Left lung (tissue), 10 donors: ENCODE results near the gene TSR1. TPM values are rescaled to one million over a fixed set of nuclear protein-coding genes. Genes with fewer than 3 reads are reported as not detected.

Experiments used
- ATAC-seq: fragments of 200-7000 bp; cut with Tn5 transposase; one replicate; pipeline ENCODE4 v1.9.1; 2020; ENCODE audit warnings: moderate library complexity
- DNase-seq, 4 donors: peaks; one replicate each; pipeline ENCODE4 v3.0.0-alpha.2; 2013 to 2020
- H3K27ac ChIP-seq, 2 donors: fragments of 200-600 bp; sonication (generic) in 1 of 2; one replicate each; pipeline versions ENCODE4 v1.5.0 to v1.8.0; 2020 to 2021
- H3K27me3 ChIP-seq, 2 donors: fragments of 200-600 bp; sonication (generic) in 1 of 2; one replicate each; pipeline versions ENCODE4 v1.5.0 to v1.8.0; 2020 to 2021
- H3K36me3 ChIP-seq, 2 donors: fragments of 200-600 bp; sonication (generic) in 1 of 2; one replicate each; pipeline versions ENCODE4 v1.5.0 to v1.8.0; 2020 to 2021
- H3K4me1 ChIP-seq, 2 donors: fragments of 200-600 bp; one replicate each; pipeline ENCODE4 v1.8.0; 2021
- H3K4me3 ChIP-seq, 2 donors: fragments of 200-600 bp; sonication (generic) in 1 of 2; one replicate each; pipeline versions ENCODE4 v1.5.0 to v1.8.0; 2020 to 2021; ENCODE audit warnings: mild to moderate bottlenecking in 1 of 2
- H3K9me3 ChIP-seq, 2 donors: fragments of 200-600 bp; sonication (generic) in 1 of 2; one replicate each; pipeline versions ENCODE4 v1.5.0 to v1.8.0; 2020 to 2021
- intact Hi-C, 2 donors: fragments of 100-400 bp; cut with DNase I; formaldehyde crosslinking; loops; one replicate each; pipeline versions ENCODE4 v1.11.2 to v1.14.2; 2022
- polyA plus RNA-seq, 6 donors: library from polyadenylated mRNA; unstranded; fragments of 120-200 nt; gene quantifications; one replicate each; pipeline ENCODE4 v1.2.1, GENCODE V29; 2013; ENCODE audit not compliant: insufficient read length in 6 of 6
- total RNA-seq, 2 donors: library from RNA; stranded (reverse); fragmentation: NEBNext Ultra II Directional; extraction: Animal tissue kit (Norgen Biotek cat#: 25700); gene quantifications; one replicate each; pipeline ENCODE4 v1.2.1, GENCODE V29; 2021
- TF ChIP-seq, protein P1 (sequence below), 2 donors: fragments of 200-600 bp; sonication (generic) in 1 of 2; IDR thresholded peaks; one replicate each; pipeline versions ENCODE4 v1.5.0 to v1.8.0; 2021; ENCODE audit warnings: antibody characterized with exemption in 2 of 2
- donor health status: DM: no; HTN: yes; CAD: no.
- donor health status: DM: no; HTN: no; CAD: no.

Gene TSR1
- total and polyA plus RNA-seq, 8 donors: 16.2 to 38.2 (median 35.6) TPM

DNA sequence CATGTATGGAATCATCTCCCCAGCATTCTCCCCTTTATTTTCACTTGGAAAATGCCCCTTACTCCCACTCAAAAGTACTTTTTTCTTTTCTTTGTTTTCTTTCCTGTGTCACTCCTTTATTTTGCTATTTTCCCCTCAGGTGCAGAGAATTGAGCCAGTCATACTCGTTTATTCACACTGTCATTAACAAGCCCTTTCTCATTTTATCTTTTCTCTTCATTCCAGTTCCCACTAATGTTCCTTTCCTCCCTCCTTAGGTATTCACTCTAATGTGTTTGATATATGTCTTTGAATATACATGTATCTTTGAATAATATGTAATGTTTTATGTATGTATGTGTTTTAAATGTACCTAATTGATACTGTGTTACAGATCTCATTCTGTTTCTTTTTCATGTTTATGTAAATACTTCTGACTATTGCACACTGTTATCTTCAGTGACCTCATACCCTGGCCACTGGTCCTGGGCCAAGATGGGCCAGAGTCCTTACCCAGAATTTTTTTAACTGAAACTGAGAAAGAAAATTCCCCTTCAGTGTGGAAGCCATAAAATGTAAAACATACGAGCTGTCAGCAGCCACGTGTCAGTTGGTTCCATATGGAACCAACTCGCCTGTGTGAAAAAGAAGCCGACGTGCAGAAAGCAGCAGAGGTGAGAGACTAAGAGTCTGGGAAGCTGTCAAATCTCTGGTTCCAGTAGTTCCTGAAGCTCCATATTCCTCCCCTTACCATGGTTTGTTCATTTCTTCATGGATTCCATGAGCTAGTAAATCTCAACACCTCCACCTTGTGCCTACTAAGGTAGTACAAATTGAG, 26.7 kb downstream of the TSR1 start:
- peaks cover 0 to 8% of the 10 kb centered on the region in 2 donors for H3K4me1 ChIP-seq
- no peaks in the 10 kb centered on the region for H3K36me3 ChIP-seq
- DNase-seq: peak in 1 of 4 donors; percentile 12
- no peaks in the 10 kb centered on the region for H3K27me3 ChIP-seq
- H3K27ac ChIP-seq: no peak overlapping the region
- H3K9me3 ChIP-seq: no peaks in the 10 kb centered on the region
- no peak overlapping the region for H3K4me3 ChIP-seq
- TF ChIP-seq, protein P1, sequence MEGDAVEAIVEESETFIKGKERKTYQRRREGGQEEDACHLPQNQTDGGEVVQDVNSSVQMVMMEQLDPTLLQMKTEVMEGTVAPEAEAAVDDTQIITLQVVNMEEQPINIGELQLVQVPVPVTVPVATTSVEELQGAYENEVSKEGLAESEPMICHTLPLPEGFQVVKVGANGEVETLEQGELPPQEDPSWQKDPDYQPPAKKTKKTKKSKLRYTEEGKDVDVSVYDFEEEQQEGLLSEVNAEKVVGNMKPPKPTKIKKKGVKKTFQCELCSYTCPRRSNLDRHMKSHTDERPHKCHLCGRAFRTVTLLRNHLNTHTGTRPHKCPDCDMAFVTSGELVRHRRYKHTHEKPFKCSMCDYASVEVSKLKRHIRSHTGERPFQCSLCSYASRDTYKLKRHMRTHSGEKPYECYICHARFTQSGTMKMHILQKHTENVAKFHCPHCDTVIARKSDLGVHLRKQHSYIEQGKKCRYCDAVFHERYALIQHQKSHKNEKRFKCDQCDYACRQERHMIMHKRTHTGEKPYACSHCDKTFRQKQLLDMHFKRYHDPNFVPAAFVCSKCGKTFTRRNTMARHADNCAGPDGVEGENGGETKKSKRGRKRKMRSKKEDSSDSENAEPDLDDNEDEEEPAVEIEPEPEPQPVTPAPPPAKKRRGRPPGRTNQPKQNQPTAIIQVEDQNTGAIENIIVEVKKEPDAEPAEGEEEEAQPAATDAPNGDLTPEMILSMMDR (IDR thresholded peaks at IDR 0.05): no peak
- intact Hi-C loops: no loop called here
- no peak for ATAC-seq

DNA sequence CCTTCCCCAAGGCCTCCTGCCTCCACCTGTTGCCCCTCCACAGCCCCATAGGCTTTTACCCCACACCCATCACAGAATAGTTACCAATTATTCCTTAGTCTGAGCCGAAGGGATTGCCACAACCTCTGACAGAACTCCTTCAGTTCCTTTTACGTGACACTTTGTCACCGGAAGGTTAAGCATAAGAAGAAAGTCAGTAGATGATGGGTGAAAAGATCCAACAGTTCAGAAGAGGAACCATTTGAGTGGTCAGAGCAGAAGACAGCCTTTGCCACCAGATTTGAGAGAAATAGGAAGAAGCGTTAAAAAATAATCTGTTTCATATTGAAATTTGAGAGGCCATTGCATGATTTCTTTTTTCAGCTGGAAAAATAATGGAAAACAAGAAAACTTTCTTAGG, 31.3 kb downstream of the TSR1 start:
- Histone ChIP-seq H3K4me3 (no peak overlapping the region), H3K4me1 (peaks cover 10 to 43% of the 10 kb centered on the region in 2 donors), H3K27ac (no peak overlapping the region), H3K36me3 (peaks cover 0 to 4% of the 10 kb centered on the region in 2 donors), H3K9me3 (no peaks in the 10 kb centered on the region), H3K27me3 (no peaks in the 10 kb centered on the region)
- TF ChIP-seq, protein P1 (IDR thresholded peaks at IDR 0.05): no peak
- DNase-seq: no peak
- intact Hi-C loops: no loop called here
- ATAC-seq: no peak

DNA sequence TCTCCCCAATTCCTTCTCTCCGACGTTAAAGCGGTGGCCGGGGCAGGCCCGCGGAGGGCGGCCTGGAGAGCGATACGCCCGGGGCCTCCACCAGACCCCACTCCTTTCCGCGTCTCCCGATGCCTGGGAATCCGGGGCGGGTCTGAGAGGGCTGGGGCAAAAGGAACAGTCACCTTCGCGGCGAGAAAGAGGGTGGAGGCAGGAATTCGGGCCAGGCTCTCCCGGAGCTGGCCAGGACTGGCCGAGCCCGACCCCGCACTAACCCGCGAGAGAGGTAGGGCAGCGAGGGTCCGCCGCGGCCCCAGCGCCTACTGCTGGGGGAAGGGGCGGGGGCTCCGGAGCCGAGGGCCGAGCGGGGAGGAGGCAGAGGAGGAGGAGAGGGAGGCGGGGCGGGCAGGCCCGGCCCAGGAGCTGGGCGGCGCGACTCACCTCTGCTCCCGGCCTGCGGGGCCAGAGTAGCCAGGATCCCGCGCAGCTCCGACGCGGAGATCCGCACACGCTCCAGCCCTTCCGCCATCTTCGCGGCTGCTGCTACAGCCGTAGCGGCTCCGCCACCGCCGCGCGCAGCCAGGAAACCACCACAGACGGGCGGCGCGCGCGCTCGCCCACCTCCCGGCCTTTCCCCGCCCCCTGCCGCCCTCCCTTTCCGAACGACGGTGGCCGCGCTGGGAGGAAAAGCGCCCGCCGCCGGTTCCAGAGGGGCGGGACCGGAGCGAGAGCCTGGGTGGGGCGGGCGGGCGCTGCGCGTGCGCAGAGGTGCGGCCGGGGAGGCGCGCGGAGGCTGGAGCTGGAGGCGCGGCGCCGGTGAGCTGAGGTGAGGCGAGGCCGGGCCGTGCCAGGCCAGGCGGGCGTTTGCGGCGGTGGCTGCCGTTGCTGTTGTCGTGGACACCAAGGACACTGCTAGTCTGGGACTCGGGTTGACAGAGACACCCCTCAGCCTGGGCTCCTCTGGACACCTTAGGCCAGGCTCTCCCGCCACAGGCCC, 32.8 kb downstream of the TSR1 start, which contains the start of the genes SMG6 and SRR:
TSS of gene SMG6 (minus strand) at position 582 of the 985 bp plus-strand sequence. CDS start at position 517, 65 bp downstream.
TSS of gene SRR (plus strand) at position 747 of the 985 bp plus-strand sequence. CDS start 11,611 bp downstream, outside the sequence.
- DNase-seq: peak; percentile 91 to 96 (median 92)
- Histone ChIP-seq H3K27ac (peak within 1 kb of the TSS; percentile 91 to 92), H3K36me3 (peaks cover 0 to 17% of the 10 kb centered on the region in 2 donors), H3K4me3 (peak within 1 kb of the TSS; percentile 83 to 92), H3K4me1 (peaks cover 10 to 43% of the 10 kb centered on the region in 2 donors), H3K9me3 (no peaks in the 10 kb centered on the region), H3K27me3 (no peaks in the 10 kb centered on the region)
- TF ChIP-seq, protein P1 (IDR thresholded peaks at IDR 0.05): no peak
- ATAC-seq: peak; percentile 98
- intact Hi-C loops: no loop called here

DNA sequence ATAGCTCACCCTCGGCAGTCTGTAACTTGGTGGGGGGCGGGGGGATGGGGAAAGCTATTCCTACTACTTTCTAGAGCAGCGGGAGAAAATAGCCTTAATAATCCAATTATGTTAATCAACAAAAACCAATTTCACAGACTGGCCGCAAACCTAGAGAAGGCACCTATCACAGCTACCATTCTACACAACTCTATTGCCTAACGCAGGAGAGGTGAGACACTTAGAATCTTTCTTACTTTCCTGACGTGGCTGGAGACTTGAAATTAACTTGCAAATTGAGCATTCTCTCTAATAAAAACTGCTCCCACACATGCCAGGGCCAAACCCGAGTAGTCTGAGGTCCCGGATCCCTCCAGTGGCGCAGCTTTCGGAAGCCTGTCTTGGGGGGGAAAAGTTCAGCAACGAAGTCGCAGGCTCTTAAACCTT, 33.5 kb downstream of the TSR1 start:
- Histone ChIP-seq H3K9me3 (no peaks in the 10 kb centered on the region), H3K27ac (peak overlapping the region; percentile 91 to 92), H3K27me3 (no peaks in the 10 kb centered on the region), H3K36me3 (peaks cover 0 to 23% of the 10 kb centered on the region in 2 donors), H3K4me3 (peak overlapping the region; percentile 83 to 92), H3K4me1 (peaks cover 10 to 43% of the 10 kb centered on the region in 2 donors)
- ATAC-seq (peak; percentile 8), DNase-seq (peak in 1 of 4 donors; percentile 1)
- TF ChIP-seq, protein P1 (IDR thresholded peaks at IDR 0.05): no peak
- intact Hi-C loops: no loop called here
